H1 (cell line): ENCODE data around the gene IPO11. TPM values are rescaled to one million over a fixed set of nuclear protein-coding genes. Genes with fewer than 3 reads are reported as not detected.

Experiments used
- CHD1 ChIP-seq: IDR thresholded peaks from 2 replicates; pipeline ENCODE4 v1.6.1; 2012; ENCODE audit warnings: low read depth, low read length, improper control_type of control experiment
- CHD7 ChIP-seq: fragments of 300-600 bp; sonication (generic); IDR thresholded peaks from 2 replicates; pipeline ENCODE4 v1.7.1; 2012; ENCODE audit warnings: low read length, moderate library complexity, mild to moderate bottlenecking, inconsistent platforms; ENCODE audit not compliant: insufficient replicate concordance
- FOSL1 ChIP-seq: IDR thresholded peaks from 2 replicates; pipeline ENCODE4 v1.6.1; 2011; ENCODE audit warnings: mild to moderate bottlenecking, low read depth, low read length, moderate library complexity; ENCODE audit not compliant: insufficient read depth
- GTF2F1 ChIP-seq: IDR thresholded peaks from 2 replicates; pipeline ENCODE4 v1.6.1; 2012; ENCODE audit warnings: low read depth, low read length, improper control_type of control experiment, borderline replicate concordance
- POLR2A ChIP-seq, 2 experiments: IDR thresholded peaks; 1 replicate in 1 of 2; 2 replicates in 1 of 2; pipeline ENCODE4 v1.6.1; 2011; ENCODE audit warnings: low read depth in 2 of 2, low read length in 2 of 2, mild to moderate bottlenecking in 2 of 2; ENCODE audit errors: control extremely low read depth in 1 of 2
- SP1 ChIP-seq: IDR thresholded peaks from 2 replicates; pipeline ENCODE4 v1.6.1; 2011; ENCODE audit warnings: low read depth, low read length
- TAF1 ChIP-seq: IDR thresholded peaks from 2 replicates; pipeline ENCODE4 v1.6.1; 2011; ENCODE audit warnings: mild to moderate bottlenecking, low read depth, low read length
- YY1 ChIP-seq: IDR thresholded peaks from 2 replicates; pipeline ENCODE4 v1.6.1; 2011; ENCODE audit warnings: low read depth, mild to moderate bottlenecking, low read length
- polyA plus RNA-seq, 7 experiments: library from polyadenylated mRNA; depleted of rRNA in 3 of 7; stranded (reverse) in 5 of 7; unstranded in 2 of 7; fragments of >200 nt in 5 of 7; fragments of 200-250 nt in 2 of 7; gene quantifications; 1 replicate in 5 of 7; 2 replicates in 1 of 7; 4 replicates in 1 of 7; pipeline versions ENCODE4 v1.2.1 to v1.2.3, GENCODE V29; 2011 to 2013; ENCODE audit warnings: missing spikeins in 2 of 7, mixed read lengths in 2 of 7
- total RNA-seq: library from RNA; stranded (reverse); fragmentation: NEBNext Ultra II Directional; extraction: Animal tissue kit (Norgen Biotek cat#: 25700); gene quantifications from 2 replicates; pipeline ENCODE4 v1.2.1, GENCODE V29; 2021

Gene IPO11
- total and polyA plus RNA-seq, 2 of the 8 experiments (the other 6 are each of a cell fraction or from before 2014, with no cell fraction given): 23.6 to 64.4 TPM

- TF ChIP-seq CHD7 (no peak), POLR2A (IDR thresholded peaks at IDR 0.05; ENCODE audit: control extremely low read depth in 1 of 2, low read depth in 2 of 2, low read length in 2 of 2) (no peak), TAF1 (no peak), FOSL1 (no peak), YY1 (no peak), CHD1 (no peak), GTF2F1 (no peak), SP1 (no peak)
Measured at GRCh38 chr5:62623271-62623670, 210.7 kb downstream of the IPO11 start (continued).
